GM12874 (cell line): ENCODE data around the gene RIIAD1.

Source experiments
- CTCF ChIP-seq: IDR thresholded peaks from 2 replicates; pipeline ENCODE4 v1.5.1; 2011; ENCODE audit warnings: low read depth, mild to moderate bottlenecking, control low read depth, low read length, moderate library complexity; ENCODE audit not compliant: insufficient read depth

Gene RIIAD1

GRCh38 chr1:151720974-151721787, at the start of gene RIIAD1:
Gene RIIAD1, plus strand, starts transcription at chr1:151721522. Its CDS starts 15 bp downstream, at chr1:151721537.
- TF ChIP-seq CTCF, result no peak

GRCh38 chr1:151673407-151673806, 47.9 kb upstream of the RIIAD1 start:
- no peak for TF ChIP-seq CTCF

GRCh38 chr1:151680391-151680790, 40.9 kb upstream of the RIIAD1 start:
- no peak for TF ChIP-seq CTCF

- no peak for TF ChIP-seq CTCF
Measured at GRCh38 chr1:151680826-151681225, 40.5 kb upstream of the RIIAD1 start.

GRCh38 chr1:151681923-151682322, 39.4 kb upstream of the RIIAD1 start:
- TF ChIP-seq CTCF, result no peak

- no peak for TF ChIP-seq CTCF
Measured at GRCh38 chr1:151684128-151684527, 37.2 kb upstream of the RIIAD1 start.

- TF ChIP-seq CTCF, result no peak
Measured at GRCh38 chr1:151686561-151686960, 34.8 kb upstream of the RIIAD1 start.
